ENCODE data around the gene CCDC124.

- TF ChIP-seq CTCF (IDR thresholded peaks at IDR 0.05; ENCODE audit: borderline replicate concordance, extremely low read depth, low read length, poor library complexity, severe bottlenecking), result no peak
- TF ChIP-seq EZH2 (IDR thresholded peaks at IDR 0.05; ENCODE audit: borderline replicate concordance, low read depth, low read length, severe bottlenecking), result no peak
Measured at GRCh38 chr19:17888260-17888659, 44.6 kb upstream of the CCDC124 start.
